Coronary artery (tissue), 2 donors: ENCODE measurements around the gene DNAJC7.
"Not testable (repeated sequence)": the region's sequence is repeated elsewhere in the genome, so short reads cannot be mapped to it uniquely, and the experiment has no call there.

Experiments used
- DNase-seq: peaks from one replicate; pipeline ENCODE4 v3.0.0-alpha.2; 2017; ENCODE audit warnings: low spot score
- H3K27ac ChIP-seq, 2 donors: fragments of 200-600 bp; sonication (generic); one replicate each; pipeline ENCODE4 v1.5.1; 2016 to 2019
- H3K4me3 ChIP-seq: fragments of 200-600 bp; sonication (generic); 2 replicates; pipeline ENCODE4 v1.5.1; 2016; ENCODE audit warnings: mild to moderate bottlenecking, moderate library complexity
- TF ChIP-seq, protein P1 (sequence below): fragments of 200-600 bp; sonication (generic); IDR thresholded peaks from one replicate; pipeline ENCODE4 v1.5.1; 2019; ENCODE audit warnings: antibody characterized with exemption

DNAJC7 gene

DNA sequence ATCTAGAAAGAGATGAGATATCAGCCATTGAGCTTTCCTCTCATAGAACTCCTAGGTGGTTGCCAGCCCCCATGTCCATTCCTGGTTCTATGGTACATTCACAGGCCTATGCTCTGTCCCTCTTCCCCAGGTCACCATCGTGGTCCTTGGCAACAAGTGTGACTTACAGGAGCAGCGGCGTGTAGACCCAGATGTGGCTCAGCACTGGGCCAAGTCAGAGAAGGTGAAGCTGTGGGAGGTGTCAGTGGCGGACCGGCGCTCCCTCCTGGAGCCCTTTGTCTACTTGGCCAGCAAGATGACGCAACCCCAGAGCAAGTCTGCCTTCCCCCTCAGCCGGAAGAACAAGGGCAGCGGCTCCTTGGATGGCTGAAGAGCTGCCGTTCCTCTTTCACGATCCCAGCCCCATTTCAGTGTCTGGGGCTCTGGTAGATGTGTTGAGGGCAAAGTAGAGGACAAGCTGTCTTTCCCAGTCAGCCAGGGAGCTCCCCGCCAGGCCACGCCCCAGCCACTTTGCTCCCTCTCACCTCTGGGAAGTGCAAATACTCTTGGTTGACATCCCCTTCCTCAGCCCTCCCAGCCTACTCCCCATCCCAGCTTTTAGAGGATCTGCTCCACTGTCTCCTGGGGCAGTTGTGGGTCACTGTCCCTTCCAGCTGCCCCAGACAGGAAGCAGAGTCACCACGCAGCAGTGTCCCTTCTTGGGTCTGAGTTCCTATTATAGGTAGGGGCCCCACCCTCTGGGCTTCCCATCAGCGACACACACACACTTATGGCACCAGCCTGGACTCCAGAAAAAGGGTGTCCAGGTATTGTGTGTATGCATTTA, 6.5 kb upstream of the DNAJC7 start:
- Histone ChIP-seq H3K4me3 (no peak overlapping the region), H3K27ac (peak overlapping the region in 1 of 2 donors; percentile 67)
- no peak for DNase-seq
- TF ChIP-seq, protein P1, sequence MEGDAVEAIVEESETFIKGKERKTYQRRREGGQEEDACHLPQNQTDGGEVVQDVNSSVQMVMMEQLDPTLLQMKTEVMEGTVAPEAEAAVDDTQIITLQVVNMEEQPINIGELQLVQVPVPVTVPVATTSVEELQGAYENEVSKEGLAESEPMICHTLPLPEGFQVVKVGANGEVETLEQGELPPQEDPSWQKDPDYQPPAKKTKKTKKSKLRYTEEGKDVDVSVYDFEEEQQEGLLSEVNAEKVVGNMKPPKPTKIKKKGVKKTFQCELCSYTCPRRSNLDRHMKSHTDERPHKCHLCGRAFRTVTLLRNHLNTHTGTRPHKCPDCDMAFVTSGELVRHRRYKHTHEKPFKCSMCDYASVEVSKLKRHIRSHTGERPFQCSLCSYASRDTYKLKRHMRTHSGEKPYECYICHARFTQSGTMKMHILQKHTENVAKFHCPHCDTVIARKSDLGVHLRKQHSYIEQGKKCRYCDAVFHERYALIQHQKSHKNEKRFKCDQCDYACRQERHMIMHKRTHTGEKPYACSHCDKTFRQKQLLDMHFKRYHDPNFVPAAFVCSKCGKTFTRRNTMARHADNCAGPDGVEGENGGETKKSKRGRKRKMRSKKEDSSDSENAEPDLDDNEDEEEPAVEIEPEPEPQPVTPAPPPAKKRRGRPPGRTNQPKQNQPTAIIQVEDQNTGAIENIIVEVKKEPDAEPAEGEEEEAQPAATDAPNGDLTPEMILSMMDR, result no peak

DNA sequence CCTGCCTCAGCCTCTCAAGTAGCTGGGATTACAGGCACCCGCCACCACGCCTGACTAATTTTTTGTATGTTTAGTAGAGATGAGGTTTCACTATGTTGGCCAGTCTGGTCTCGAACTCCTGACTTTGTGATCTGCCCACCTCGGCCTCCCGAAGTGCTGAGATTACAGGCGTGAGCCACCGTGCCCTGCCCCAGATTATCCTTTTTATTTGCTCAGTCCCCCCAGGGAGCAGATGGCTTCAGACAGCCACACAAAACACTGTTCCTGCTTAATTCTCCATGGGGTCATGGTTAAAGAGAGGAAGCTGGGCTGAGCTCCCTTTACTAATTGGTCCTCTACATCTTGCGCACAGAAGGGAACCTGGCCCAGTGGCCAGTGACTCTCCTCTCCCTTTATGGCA, 3.6 kb upstream of the DNAJC7 start:
- peak overlapping the region; percentile 86 for H3K4me3 ChIP-seq
- DNase-seq, H3K27ac ChIP-seq: not testable (repeated sequence)

DNA sequence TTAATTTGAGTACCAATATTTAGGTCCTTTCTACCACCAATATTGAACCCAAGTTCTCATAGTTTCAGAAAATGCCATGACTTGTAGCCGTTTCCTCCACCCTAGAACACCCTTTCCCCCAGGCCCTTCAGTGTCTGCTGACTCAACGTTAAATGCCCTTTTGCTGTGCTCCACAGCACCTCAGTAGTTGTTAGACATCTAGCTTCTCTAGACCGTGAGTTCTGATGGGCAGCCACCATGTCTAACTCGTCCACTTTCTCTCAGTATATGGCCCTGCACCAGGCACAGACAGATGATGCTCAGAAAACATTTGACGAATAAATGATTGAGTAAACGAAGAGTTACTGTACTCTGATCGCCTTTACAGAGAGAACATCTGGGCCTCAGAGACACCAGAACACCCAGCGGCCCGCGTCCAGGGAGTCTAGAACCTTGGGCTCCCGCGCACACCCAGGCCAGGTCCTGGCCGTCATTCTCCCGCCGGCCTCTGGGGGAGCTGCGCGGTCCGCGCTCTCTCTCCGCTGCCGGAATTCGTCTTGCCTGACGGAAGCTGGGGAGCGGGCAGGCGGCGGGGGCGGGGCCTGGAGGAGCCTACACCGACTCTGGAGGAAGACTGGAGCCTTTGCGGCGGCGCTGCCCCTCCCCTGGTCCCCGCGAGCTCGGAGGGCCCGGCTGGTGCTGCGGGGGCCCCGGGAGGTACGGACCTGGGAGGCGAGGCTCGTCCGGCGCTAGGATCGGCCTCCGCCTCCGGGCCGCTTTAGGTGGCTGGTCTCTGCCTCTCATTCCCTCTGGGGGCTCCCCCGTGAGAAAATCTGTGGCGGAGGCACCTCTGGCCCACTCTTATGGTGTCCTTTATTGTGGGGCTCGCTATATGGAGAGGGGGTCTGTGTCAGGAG, 2.5 kb upstream of the DNAJC7 start, which contains the start of gene NKIRAS2:
Gene NKIRAS2 (plus strand): TSS at position 582 of the 896 bp plus-strand sequence. CDS start 1,488 bp downstream, outside the sequence.
- Histone ChIP-seq H3K27ac (peak within 1 kb of the TSS; percentile 83 to 87), H3K4me3 (peak within 1 kb of the TSS; percentile 86)
- DNase-seq, result peak; percentile 96
- TF ChIP-seq, protein P1, result peak; percentile 91

DNA sequence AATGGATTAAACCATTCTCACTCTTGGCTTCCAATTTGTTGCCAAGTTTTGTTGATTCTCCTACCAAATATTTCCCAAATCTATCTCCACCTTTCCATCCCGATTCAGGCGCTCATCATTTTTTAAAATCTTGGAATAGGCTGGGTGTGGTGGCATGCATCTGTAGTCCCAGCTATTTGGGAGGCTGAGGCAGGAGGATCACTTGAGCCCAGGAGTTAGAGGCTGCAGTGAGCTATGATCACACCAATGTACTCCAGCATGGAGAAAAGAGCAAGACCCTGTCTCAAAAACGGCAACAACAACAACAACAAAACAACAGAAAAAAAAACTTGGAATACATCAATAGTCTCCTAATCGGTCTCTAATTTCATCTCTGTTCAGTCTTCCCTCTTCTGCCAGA, 1.7 kb upstream of the DNAJC7 start:
- no peak for DNase-seq
- TF ChIP-seq, protein P1, result no peak
- no peak overlapping the region for H3K4me3 ChIP-seq
- H3K27ac ChIP-seq, result no peak overlapping the region

- H3K27ac ChIP-seq, result peak overlapping the region in 1 of 2 donors; percentile 96
- no peak for DNase-seq
- TF ChIP-seq, protein P1, result no peak
- H3K4me3 ChIP-seq, result peak overlapping the region; percentile 97
These were observed 1.1 kb upstream of the DNAJC7 start for GRCh38 chr17:42018339-42018738.

DNA sequence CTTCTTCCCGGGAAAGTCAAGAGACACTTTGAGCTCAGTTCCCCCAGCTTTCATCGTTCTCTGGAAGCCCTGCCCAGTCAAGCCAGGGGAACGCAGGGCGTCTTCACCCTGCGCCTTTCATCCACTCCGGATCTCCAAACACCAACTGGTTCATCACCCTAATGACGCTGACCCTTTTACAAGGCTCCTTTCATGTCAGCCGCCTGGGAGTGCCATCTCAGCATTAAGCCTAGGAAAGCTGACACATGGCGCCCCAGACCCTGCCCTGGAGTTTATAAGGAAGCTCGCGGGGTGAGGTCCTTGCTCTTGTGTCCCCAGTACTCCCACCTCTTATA, 594 bp upstream of the DNAJC7 start:
- Histone ChIP-seq H3K27ac (peak overlapping the region; percentile 86 to 96), H3K4me3 (peak overlapping the region; percentile 97)
- no peak for DNase-seq
- TF ChIP-seq, protein P1, result no peak

DNA sequence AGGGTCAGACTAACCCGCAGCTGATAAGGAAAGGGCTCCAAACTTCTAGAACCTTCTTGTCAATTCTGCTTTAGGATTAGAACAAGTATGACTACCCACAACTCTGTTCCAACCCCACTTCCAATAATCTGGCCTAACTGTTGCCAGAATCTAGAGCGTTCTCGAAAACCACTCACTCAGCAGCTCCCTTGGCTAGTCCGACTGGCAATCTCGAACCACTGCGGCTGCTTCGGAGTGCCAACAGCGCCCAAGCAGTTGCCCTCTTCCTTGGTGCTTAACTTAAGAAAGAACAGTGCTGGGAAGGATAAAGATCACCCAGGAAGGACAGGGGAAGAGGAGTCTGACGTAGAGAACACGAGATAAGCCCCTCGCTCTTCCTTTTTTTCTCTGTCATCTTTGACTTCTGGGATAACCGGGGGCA, 818 bp downstream of the DNAJC7 start:
- no peak for DNase-seq
- TF ChIP-seq, protein P1, result no peak
- Histone ChIP-seq H3K27ac (peak overlapping the region; percentile 86 to 96), H3K4me3 (peak overlapping the region; percentile 97)

DNA sequence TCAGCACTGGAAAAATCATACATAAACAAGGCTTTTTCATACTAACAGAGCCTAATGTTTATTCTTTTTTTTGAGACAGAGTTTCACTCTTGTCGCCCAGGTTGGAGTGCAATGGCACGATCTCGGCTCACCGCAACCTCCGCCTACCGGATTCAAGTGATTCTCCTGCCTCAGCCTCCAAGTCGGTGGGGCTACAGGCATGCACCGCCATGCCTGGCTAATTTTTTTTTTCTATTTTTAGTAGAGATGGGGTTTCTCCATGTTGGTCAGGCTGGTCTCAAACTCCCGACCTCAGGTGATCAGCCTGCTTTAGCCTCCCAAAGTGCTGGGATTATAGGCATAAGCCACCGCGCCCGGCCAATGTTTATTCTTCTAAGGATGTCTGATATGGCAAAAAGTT, 3.5 kb downstream of the DNAJC7 start:
- not testable (repeated sequence) for H3K27ac ChIP-seq, DNase-seq, H3K4me3 ChIP-seq

- not testable (repeated sequence) for H3K27ac ChIP-seq, H3K4me3 ChIP-seq, DNase-seq
These were observed 4.9 kb downstream of the DNAJC7 start for GRCh38 chr17:42012363-42012762.
